ENCODE data around the gene BICC1. TPM values are rescaled to one million over a fixed set of nuclear protein-coding genes. Genes with fewer than 3 reads are reported as not detected.

BICC1 gene
- total and polyA plus RNA-seq, 2 of the 13 experiments (the other 11 are each of a cell fraction or from before 2014, with no cell fraction given) = 0.18 to 1.5 TPM

DNA sequence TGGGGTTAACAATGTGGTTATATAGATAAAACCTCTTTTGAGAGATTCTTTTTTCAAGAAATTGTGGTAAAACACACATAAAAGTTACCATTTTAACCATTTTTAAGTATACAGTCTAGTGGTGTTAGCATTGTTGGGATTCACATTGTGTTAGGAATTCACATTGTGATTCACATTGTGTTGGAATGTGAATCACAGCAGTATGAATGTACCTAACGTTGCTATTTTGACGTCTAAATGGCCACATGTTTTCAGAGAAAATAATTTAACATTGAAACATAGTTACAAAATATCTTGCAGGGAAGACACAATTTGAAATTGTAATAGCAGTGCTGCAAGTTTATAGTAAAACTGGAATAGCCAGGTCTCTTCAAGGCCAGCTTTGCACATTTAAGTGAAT lies 129.0 kb downstream of the BICC1 start (continued):
- TF ChIP-seq, protein P1, sequence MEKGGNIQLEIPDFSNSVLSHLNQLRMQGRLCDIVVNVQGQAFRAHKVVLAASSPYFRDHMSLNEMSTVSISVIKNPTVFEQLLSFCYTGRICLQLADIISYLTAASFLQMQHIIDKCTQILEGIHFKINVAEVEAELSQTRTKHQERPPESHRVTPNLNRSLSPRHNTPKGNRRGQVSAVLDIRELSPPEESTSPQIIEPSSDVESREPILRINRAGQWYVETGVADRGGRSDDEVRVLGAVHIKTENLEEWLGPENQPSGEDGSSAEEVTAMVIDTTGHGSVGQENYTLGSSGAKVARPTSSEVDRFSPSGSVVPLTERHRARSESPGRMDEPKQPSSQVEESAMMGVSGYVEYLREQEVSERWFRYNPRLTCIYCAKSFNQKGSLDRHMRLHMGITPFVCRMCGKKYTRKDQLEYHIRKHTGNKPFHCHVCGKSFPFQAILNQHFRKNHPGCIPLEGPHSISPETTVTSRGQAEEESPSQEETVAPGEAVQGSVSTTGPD (CRISPR knock-in tag; IDR thresholded peaks at IDR 0.05) = no peak
- TF ChIP-seq, protein P2, sequence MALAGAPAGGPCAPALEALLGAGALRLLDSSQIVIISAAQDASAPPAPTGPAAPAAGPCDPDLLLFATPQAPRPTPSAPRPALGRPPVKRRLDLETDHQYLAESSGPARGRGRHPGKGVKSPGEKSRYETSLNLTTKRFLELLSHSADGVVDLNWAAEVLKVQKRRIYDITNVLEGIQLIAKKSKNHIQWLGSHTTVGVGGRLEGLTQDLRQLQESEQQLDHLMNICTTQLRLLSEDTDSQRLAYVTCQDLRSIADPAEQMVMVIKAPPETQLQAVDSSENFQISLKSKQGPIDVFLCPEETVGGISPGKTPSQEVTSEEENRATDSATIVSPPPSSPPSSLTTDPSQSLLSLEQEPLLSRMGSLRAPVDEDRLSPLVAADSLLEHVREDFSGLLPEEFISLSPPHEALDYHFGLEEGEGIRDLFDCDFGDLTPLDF (CRISPR knock-in tag; IDR thresholded peaks at IDR 0.05) = no peak
- TF ChIP-seq, protein P3, sequence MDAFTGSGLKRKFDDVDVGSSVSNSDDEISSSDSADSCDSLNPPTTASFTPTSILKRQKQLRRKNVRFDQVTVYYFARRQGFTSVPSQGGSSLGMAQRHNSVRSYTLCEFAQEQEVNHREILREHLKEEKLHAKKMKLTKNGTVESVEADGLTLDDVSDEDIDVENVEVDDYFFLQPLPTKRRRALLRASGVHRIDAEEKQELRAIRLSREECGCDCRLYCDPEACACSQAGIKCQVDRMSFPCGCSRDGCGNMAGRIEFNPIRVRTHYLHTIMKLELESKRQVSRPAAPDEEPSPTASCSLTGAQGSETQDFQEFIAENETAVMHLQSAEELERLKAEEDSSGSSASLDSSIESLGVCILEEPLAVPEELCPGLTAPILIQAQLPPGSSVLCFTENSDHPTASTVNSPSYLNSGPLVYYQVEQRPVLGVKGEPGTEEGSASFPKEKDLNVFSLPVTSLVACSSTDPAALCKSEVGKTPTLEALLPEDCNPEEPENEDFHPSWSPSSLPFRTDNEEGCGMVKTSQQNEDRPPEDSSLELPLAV (CRISPR knock-in tag; conservative IDR thresholded peaks at IDR 0.05; ENCODE audit: low read depth) = no peak

DNA sequence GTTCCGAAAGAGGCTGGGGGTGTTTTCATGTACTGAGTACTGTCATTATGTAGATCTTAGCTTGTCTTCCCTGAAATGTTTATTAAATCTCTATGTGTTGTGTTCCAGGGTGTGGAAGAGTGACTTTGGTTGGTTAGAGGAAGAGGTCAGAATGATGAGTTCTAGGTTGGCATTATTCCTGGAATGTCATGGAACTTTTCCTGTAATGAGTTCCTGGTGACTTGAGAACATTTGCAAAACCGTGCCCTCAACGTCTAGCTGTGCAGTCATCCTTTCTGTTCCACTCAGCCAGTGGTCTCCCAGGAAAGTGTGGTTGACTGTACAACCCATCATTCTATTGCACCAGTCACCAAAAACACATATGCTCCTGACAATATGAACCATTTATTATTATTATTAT lies 129.6 kb downstream of the BICC1 start:
- H3K4me3 ChIP-seq (replicated peaks in 1 of 3; ENCODE audit: insufficient read depth in 1 of 3, low read depth in 2 of 3, low read length in 3 of 3) = no peak overlapping the region
- FAIRE-seq = no peak
- H4K20me1 ChIP-seq (ENCODE audit: insufficient read depth, low read length) = no peaks in the 10 kb centered on the region
- no peaks in the 10 kb centered on the region for H3K79me2 ChIP-seq (ENCODE audit: insufficient read depth, low read length)
- no peak for DNase-seq (ENCODE audit: low spot score)
- H3K9ac ChIP-seq (ENCODE audit: insufficient read depth, low read depth, low read length) = no peak overlapping the region
- no TSS peak for BruUV-seq (replicated peaks)
- intact Hi-C loops (cut with micrococcal nuclease; ENCODE audit: unreplicated experiment) (loop anchor here (10.0 kb wide), 1 partner anchor 337 kb away; no protein-coding TSS in a partner anchor), in situ Hi-C loops (cut with HindIII; ENCODE audit: extremely low pct_ligation_motif_present, low pct_unique_long_range_greater_than_20kb) (loop anchor here (10.0 kb wide), 2 partner anchors 127 to 227 kb away; partner anchors contain the start of gene BICC1)
- H3K4me1 ChIP-seq (ENCODE audit: insufficient read depth, low read length) = peaks cover 23% of the 10 kb centered on the region
- no peak overlapping the region for H3K27ac ChIP-seq (ENCODE audit: extremely low read length, insufficient read depth, low read length)
- no peak overlapping the region for H2AFZ ChIP-seq (ENCODE audit: low read length)
- H3K4me2 ChIP-seq (ENCODE audit: low read depth, low read length) = no peak overlapping the region
- no peaks in the 10 kb centered on the region for H3K9me3 ChIP-seq (ENCODE audit: low read length)
- H3K27me3 ChIP-seq (ENCODE audit: control insufficient read depth in 1 of 2, insufficient read depth in 2 of 2, low read length in 2 of 2) = no peaks in the 10 kb centered on the region
- WGBS (ENCODE audit: low lambda C conversion rate) = 87% methylated on average over 3 of the region's 3 CpGs
- ChIA-PET POLR2A (no interaction called here), CTCF (ENCODE audit: low intra/inter-chr PET ratio, low total read pairs) (interaction anchor here (1.9 kb wide), 1 partner anchor 111 kb away, joined by 14 read pairs; no protein-coding TSS in a partner anchor)
- ATAC-seq = no peak
- H3K36me3 ChIP-seq (replicated peaks in 1 of 2; ENCODE audit: control insufficient read depth in 1 of 2, insufficient read depth in 2 of 2, low read length in 2 of 2) = no peaks in the 10 kb centered on the region
- TF ChIP-seq FOXO1 (CRISPR knock-in tag; IDR thresholded peaks at IDR 0.05) = no peak
- no peak for TF ChIP-seq HES4 (CRISPR knock-in tag; IDR thresholded peaks at IDR 0.05; ENCODE audit: borderline replicate concordance)
- no peak for TF ChIP-seq ZNF430 (CRISPR knock-in tag; IDR thresholded peaks at IDR 0.05)
- TF ChIP-seq ZNF543 (CRISPR knock-in tag; IDR thresholded peaks at IDR 0.05) = no peak
- TF ChIP-seq ZNF772 (CRISPR knock-in tag; IDR thresholded peaks at IDR 0.05) = no peak
- TF ChIP-seq AHR (CRISPR knock-in tag; IDR thresholded peaks at IDR 0.05) = no peak
- no peak for TF ChIP-seq THAP11 (CRISPR knock-in tag; IDR thresholded peaks at IDR 0.05)
- TF ChIP-seq, protein P4, sequence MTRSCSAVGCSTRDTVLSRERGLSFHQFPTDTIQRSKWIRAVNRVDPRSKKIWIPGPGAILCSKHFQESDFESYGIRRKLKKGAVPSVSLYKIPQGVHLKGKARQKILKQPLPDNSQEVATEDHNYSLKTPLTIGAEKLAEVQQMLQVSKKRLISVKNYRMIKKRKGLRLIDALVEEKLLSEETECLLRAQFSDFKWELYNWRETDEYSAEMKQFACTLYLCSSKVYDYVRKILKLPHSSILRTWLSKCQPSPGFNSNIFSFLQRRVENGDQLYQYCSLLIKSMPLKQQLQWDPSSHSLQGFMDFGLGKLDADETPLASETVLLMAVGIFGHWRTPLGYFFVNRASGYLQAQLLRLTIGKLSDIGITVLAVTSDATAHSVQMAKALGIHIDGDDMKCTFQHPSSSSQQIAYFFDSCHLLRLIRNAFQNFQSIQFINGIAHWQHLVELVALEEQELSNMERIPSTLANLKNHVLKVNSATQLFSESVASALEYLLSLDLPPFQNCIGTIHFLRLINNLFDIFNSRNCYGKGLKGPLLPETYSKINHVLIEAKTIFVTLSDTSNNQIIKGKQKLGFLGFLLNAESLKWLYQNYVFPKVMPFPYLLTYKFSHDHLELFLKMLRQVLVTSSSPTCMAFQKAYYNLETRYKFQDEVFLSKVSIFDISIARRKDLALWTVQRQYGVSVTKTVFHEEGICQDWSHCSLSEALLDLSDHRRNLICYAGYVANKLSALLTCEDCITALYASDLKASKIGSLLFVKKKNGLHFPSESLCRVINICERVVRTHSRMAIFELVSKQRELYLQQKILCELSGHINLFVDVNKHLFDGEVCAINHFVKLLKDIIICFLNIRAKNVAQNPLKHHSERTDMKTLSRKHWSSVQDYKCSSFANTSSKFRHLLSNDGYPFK (CRISPR knock-in tag; IDR thresholded peaks at IDR 0.05; ENCODE audit: borderline replicate concordance) = no peak
- no peak for TF ChIP-seq U2AF2 (IDR thresholded peaks at IDR 0.05; ENCODE audit: low read depth, low read length)
- no peak for TF ChIP-seq ZFP41 (CRISPR knock-in tag; IDR thresholded peaks at IDR 0.05; ENCODE audit: borderline replicate concordance)
- TF ChIP-seq, protein P5, sequence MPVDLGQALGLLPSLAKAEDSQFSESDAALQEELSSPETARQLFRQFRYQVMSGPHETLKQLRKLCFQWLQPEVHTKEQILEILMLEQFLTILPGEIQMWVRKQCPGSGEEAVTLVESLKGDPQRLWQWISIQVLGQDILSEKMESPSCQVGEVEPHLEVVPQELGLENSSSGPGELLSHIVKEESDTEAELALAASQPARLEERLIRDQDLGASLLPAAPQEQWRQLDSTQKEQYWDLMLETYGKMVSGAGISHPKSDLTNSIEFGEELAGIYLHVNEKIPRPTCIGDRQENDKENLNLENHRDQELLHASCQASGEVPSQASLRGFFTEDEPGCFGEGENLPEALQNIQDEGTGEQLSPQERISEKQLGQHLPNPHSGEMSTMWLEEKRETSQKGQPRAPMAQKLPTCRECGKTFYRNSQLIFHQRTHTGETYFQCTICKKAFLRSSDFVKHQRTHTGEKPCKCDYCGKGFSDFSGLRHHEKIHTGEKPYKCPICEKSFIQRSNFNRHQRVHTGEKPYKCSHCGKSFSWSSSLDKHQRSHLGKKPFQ (CRISPR knock-in tag; IDR thresholded peaks at IDR 0.05; ENCODE audit: insufficient replicate concordance) = no peak
